Coronary artery (tissue), 2 donors: Measurements from ENCODE around the gene CIROP.

Source experiments
- DNase-seq: peaks from one replicate; pipeline ENCODE4 v3.0.0-alpha.2; 2017; ENCODE audit warnings: low spot score
- H3K27ac ChIP-seq, 2 donors: fragments of 200-600 bp; sonication (generic); one replicate each; pipeline ENCODE4 v1.5.1; 2016 to 2019
- H3K4me3 ChIP-seq: fragments of 200-600 bp; sonication (generic); 2 replicates; pipeline ENCODE4 v1.5.1; 2016; ENCODE audit warnings: mild to moderate bottlenecking, moderate library complexity
- CTCF ChIP-seq: fragments of 200-600 bp; sonication (generic); IDR thresholded peaks from one replicate; pipeline ENCODE4 v1.5.1; 2019; ENCODE audit warnings: antibody characterized with exemption

Gene CIROP

GRCh38 chr14:23124337-23124954, 19.7 kb upstream of the CIROP start:
- TF ChIP-seq CTCF = no peak
- DNase-seq = no peak
- H3K27ac ChIP-seq = peak overlapping the region in 1 of 2 donors; percentile 26
- no peak overlapping the region for H3K4me3 ChIP-seq

- TF ChIP-seq CTCF = no peak
- H3K4me3 ChIP-seq = no peak overlapping the region
- H3K27ac ChIP-seq = no peak overlapping the region
- no peak for DNase-seq
These were observed 18.6 kb upstream of the CIROP start for GRCh38 chr14:23123419-23123818.

- DNase-seq = no peak
- TF ChIP-seq CTCF = no peak
- Histone ChIP-seq H3K4me3 (no peak overlapping the region), H3K27ac (no peak overlapping the region)
These were observed 17.3 kb upstream of the CIROP start for GRCh38 chr14:23122086-23122485.

- DNase-seq = no peak
- H3K4me3 ChIP-seq = no peak overlapping the region
- TF ChIP-seq CTCF = no peak
- H3K27ac ChIP-seq = peak overlapping the region; percentile 27 to 38
These were observed 16.6 kb upstream of the CIROP start for GRCh38 chr14:23121361-23121771.

GRCh38 chr14:23120541-23121251, 15.9 kb upstream of the CIROP start:
- Histone ChIP-seq H3K27ac (peak overlapping the region in 1 of 2 donors; percentile 38), H3K4me3 (no peak overlapping the region)
- peak; percentile 92 for DNase-seq
- TF ChIP-seq CTCF = peak; percentile 99

GRCh38 chr14:23119363-23120327, 14.9 kb upstream of the CIROP start:
- no peak for TF ChIP-seq CTCF
- H3K4me3 ChIP-seq = no peak overlapping the region
- no peak overlapping the region for H3K27ac ChIP-seq
- DNase-seq = no peak
